NB4 (cell line): ENCODE data around the gene BMP8A.

Source experiments
- DNase-seq: peaks from one replicate; pipeline ENCODE4 v3.0.0; 2010; ENCODE audit warnings: low read depth
- H3K4me3 ChIP-seq: one replicate; pipeline ENCODE4 v1.5.1; 2011; ENCODE audit warnings: mild to moderate bottlenecking, low read depth, low read length, moderate library complexity
- MAX ChIP-seq: IDR thresholded peaks from 2 replicates; pipeline ENCODE4 v1.6.1; 2011; ENCODE audit warnings: low read depth, low read length
- MYC ChIP-seq: IDR thresholded peaks from 2 replicates; pipeline ENCODE4 v1.6.1; 2011; ENCODE audit warnings: low read depth, low read length
- POLR2A ChIP-seq: IDR thresholded peaks from 2 replicates; pipeline ENCODE4 v1.6.1; 2011; ENCODE audit warnings: mild to moderate bottlenecking; ENCODE audit not compliant: insufficient read length; ENCODE audit errors: extremely low read depth
- TF ChIP-seq, protein P1 (sequence below): IDR thresholded peaks from one replicate; pipeline ENCODE4 v1.5.1; 2012; ENCODE audit warnings: low read depth, low read length

BMP8A gene

GRCh38 chr1:39528082-39528481 is 36.6 kb downstream of the BMP8A start:
- no peak overlapping the region for H3K4me3 ChIP-seq
- DNase-seq, result no peak
- TF ChIP-seq POLR2A (no peak), MAX (no peak), MYC (no peak)
- TF ChIP-seq, protein P1, sequence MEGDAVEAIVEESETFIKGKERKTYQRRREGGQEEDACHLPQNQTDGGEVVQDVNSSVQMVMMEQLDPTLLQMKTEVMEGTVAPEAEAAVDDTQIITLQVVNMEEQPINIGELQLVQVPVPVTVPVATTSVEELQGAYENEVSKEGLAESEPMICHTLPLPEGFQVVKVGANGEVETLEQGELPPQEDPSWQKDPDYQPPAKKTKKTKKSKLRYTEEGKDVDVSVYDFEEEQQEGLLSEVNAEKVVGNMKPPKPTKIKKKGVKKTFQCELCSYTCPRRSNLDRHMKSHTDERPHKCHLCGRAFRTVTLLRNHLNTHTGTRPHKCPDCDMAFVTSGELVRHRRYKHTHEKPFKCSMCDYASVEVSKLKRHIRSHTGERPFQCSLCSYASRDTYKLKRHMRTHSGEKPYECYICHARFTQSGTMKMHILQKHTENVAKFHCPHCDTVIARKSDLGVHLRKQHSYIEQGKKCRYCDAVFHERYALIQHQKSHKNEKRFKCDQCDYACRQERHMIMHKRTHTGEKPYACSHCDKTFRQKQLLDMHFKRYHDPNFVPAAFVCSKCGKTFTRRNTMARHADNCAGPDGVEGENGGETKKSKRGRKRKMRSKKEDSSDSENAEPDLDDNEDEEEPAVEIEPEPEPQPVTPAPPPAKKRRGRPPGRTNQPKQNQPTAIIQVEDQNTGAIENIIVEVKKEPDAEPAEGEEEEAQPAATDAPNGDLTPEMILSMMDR, result no peak

GRCh38 chr1:39529901-39530535 is 38.6 kb downstream of the BMP8A start:
- TF ChIP-seq MYC (no peak), MAX (no peak), POLR2A (no peak)
- TF ChIP-seq, protein P1, result no peak
- peak; percentile 81 for DNase-seq
- no peak overlapping the region for H3K4me3 ChIP-seq

- TF ChIP-seq, protein P1, result no peak
- no peak for TF ChIP-seq MYC
- no peak for DNase-seq
- H3K4me3 ChIP-seq, result no peak overlapping the region
These were observed 40.1 kb downstream of the BMP8A start for GRCh38 chr1:39531526-39531925.

DNA sequence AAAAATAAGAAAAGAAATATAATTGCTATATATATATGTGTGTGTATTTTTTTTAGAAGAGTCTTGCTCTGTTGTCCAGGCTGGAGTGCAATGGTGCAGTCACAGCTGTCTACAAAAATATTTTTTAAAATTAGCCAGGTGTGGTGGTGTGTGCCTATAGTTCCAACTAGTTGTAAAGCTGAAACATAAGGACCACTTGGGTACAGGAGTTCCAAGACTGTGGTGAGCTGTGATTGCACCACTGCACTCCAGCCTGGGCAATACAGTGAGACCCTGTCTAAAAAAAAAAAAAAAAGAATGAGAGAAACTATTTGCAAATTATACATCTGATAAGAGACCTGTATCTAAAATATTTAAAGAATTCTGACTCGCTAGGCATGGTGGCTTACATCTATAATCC is 42.0 kb downstream of the BMP8A start:
- TF ChIP-seq, protein P1, result no peak
- no peak for TF ChIP-seq MYC
- TF ChIP-seq MAX, result no peak
- no peak for TF ChIP-seq POLR2A
- no peak for DNase-seq
- H3K4me3 ChIP-seq, result no peak overlapping the region

DNA sequence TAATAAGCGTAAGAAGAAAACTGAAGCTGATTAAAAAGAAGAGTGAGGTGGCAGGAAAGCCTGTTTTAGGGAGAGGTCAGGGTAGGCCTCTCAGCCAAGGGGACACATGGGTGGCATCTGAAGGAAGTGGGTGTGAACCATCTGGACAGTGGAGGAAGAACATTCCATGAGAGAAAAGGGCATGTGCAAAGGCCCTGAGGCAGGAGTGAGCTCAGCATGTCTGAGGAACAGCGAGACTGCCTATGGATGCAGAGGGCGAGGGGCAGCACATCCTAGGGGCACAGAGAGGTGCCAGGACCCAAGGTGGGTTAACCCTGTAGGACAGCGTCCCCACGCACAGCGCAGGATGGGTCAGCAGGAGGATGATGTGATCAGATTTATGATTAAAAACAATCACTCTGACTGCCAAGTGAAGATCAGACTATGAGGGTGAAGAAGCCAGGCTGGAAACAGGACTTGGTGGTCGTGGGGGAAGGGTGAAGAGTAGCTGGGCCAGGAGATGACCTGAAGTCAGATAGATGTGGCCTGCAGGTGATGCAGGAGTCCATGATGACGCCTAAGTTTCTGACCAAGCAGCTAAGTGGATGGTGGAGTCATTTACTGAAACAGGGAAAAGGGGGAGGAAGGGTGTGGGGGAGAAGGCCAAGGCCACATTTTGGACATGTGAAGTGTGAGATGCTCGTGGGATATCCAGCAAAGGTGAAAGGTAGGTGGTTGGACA is 47.3 kb downstream of the BMP8A start:
- no peak for DNase-seq
- H3K4me3 ChIP-seq, result no peak overlapping the region
- TF ChIP-seq MYC (0 out of 2 replicates have a peak, but pooled peaks have one; percentile 45), POLR2A (no peak)

DNA sequence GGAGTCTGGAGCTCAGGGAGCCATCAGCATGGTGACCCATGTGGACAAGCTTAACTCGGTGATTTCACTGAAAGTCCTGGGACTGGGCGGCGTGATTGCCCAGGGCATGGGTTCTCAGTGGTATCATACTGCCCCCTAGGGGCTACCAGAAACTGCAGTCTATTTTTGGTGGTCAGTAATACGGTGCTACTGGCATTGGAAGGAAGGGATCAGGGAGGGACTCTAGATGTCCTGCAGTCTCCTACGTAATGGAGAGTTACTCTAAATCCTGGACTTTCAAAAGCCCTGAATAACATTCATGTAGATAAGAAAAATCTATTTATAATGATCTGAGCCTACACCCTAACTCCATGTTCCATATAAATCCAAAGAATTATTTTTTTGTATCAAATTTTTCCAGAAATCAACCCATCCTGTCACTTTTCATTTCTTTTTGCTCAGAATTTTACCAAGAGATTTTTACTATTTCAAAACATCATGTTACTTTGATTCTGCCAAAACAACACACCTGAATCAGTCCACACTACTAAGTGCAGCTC is 47.9 kb downstream of the BMP8A start:
- TF ChIP-seq MAX, result peak; percentile 71
- TF ChIP-seq, protein P1, result peak; percentile 84
- TF ChIP-seq POLR2A, result no peak
- H3K4me3 ChIP-seq, result no peak overlapping the region
- DNase-seq, result peak; percentile 73
